WTC11 (cell line): ENCODE data around the gene C10orf105.

ENCODE experiments used
- ELF4 ChIP-seq: sonication (generic); formaldehyde crosslinking; IDR thresholded peaks from 2 replicates; pipeline ENCODE4 v1.8.1; 2022; ENCODE audit warnings: low read depth, mild to moderate bottlenecking, moderate library complexity, missing genetic modification reagents
- TCF7 ChIP-seq: sonication (generic); formaldehyde crosslinking; IDR thresholded peaks from 2 replicates; pipeline ENCODE4 v1.8.0; 2022; ENCODE audit warnings: mild to moderate bottlenecking, low read depth, missing genetic modification reagents, moderate library complexity
- TF ChIP-seq, protein P1 (sequence below): sonication (generic); formaldehyde crosslinking; IDR thresholded peaks from 2 replicates; pipeline ENCODE4 v1.8.1; 2023; ENCODE audit warnings: mild to moderate bottlenecking, missing genetic modification reagents, moderate library complexity
- TF ChIP-seq, protein P2 (sequence below): fragments of 200-600 bp; IDR thresholded peaks from 2 replicates; pipeline ENCODE4 v1.8.0; 2022; ENCODE audit warnings: antibody characterized with exemption
- TF ChIP-seq, protein P3 (sequence below): sonication (generic); formaldehyde crosslinking; conservative IDR thresholded peaks from 2 replicates; pipeline ENCODE4 v1.8.1; 2022; ENCODE audit warnings: mild to moderate bottlenecking, missing genetic modification reagents
- TF ChIP-seq, protein P4 (sequence below): sonication (generic); formaldehyde crosslinking; IDR thresholded peaks from 2 replicates; pipeline ENCODE4 v1.8.1; 2022; ENCODE audit warnings: missing genetic modification reagents, borderline replicate concordance

DNA sequence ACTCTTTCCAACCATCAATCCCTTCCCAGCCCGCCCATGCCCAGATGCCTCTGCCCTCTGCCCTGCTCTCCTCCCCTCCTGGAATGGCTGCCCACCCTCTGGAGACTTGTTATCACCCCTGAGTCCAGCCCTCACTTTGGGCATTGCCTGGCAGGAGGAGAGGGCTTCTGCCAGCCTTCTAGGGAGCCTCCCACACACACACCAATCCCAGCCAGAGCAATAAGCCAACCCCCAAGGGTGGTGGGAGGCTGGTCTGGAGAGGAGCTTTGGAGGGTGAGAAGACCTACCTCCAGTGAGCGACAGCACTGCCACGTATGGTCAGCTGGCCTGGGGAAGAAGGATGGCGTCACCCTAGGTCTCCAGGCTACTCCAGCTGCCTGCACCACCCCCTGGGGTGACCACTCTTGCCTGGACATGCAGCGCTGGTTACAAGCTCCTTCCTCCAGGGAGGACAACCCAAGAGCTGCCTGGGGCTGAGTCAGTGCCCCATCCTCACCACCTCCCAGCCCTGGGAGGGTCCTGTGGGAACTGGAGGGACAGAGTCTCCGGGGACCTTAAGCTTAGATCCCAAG is 8.4 kb downstream of the C10orf105 start:
- TF ChIP-seq, protein P1, sequence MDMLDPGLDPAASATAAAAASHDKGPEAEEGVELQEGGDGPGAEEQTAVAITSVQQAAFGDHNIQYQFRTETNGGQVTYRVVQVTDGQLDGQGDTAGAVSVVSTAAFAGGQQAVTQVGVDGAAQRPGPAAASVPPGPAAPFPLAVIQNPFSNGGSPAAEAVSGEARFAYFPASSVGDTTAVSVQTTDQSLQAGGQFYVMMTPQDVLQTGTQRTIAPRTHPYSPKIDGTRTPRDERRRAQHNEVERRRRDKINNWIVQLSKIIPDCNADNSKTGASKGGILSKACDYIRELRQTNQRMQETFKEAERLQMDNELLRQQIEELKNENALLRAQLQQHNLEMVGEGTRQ (CRISPR knock-in tag), result no peak
- TF ChIP-seq, protein P2, sequence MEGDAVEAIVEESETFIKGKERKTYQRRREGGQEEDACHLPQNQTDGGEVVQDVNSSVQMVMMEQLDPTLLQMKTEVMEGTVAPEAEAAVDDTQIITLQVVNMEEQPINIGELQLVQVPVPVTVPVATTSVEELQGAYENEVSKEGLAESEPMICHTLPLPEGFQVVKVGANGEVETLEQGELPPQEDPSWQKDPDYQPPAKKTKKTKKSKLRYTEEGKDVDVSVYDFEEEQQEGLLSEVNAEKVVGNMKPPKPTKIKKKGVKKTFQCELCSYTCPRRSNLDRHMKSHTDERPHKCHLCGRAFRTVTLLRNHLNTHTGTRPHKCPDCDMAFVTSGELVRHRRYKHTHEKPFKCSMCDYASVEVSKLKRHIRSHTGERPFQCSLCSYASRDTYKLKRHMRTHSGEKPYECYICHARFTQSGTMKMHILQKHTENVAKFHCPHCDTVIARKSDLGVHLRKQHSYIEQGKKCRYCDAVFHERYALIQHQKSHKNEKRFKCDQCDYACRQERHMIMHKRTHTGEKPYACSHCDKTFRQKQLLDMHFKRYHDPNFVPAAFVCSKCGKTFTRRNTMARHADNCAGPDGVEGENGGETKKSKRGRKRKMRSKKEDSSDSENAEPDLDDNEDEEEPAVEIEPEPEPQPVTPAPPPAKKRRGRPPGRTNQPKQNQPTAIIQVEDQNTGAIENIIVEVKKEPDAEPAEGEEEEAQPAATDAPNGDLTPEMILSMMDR, result no peak
- TF ChIP-seq, protein P3, sequence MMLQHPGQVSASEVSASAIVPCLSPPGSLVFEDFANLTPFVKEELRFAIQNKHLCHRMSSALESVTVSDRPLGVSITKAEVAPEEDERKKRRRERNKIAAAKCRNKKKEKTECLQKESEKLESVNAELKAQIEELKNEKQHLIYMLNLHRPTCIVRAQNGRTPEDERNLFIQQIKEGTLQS, result no peak
- TF ChIP-seq, protein P4, sequence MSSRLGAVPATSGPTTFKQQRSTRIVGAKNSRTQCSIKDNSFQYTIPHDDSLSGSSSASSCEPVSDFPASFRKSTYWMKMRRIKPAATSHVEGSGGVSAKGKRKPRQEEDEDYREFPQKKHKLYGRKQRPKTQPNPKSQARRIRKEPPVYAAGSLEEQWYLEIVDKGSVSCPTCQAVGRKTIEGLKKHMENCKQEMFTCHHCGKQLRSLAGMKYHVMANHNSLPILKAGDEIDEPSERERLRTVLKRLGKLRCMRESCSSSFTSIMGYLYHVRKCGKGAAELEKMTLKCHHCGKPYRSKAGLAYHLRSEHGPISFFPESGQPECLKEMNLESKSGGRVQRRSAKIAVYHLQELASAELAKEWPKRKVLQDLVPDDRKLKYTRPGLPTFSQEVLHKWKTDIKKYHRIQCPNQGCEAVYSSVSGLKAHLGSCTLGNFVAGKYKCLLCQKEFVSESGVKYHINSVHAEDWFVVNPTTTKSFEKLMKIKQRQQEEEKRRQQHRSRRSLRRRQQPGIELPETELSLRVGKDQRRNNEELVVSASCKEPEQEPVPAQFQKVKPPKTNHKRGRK (CRISPR knock-in tag), result no peak
- TF ChIP-seq TCF7 (CRISPR knock-in tag) (no peak), ELF4 (CRISPR knock-in tag) (no peak)
